ENCODE results near the gene C14orf132.
A peak's percentile ranks its signal among the peaks of the same experiment; 100 is the strongest.

C14orf132 gene

GRCh38 chr14:96039633-96040311 lies 610 bp downstream of the C14orf132 start:
- DNase-seq (ENCODE audit: low read depth): no peak
- TF ChIP-seq CTCF (IDR thresholded peaks at IDR 0.05; ENCODE audit: insufficient read depth, low read depth, low read length, missing control alignments): no peak

GRCh38 chr14:96040828-96041371 lies 1.7 kb downstream of the C14orf132 start:
- no peak for TF ChIP-seq CTCF (IDR thresholded peaks at IDR 0.05; ENCODE audit: insufficient read depth, low read depth, low read length, missing control alignments)
- no peak overlapping the region for H3K4me3 ChIP-seq (ENCODE audit: low read length)
- no peak for DNase-seq (ENCODE audit: low read depth)

More at GRCh38 chr14:96039633-96040311, 610 bp downstream of the C14orf132 start:
- H3K4me3 ChIP-seq (ENCODE audit: low read length): peak overlapping the region; percentile 41

- H3K4me3 ChIP-seq (ENCODE audit: low read length): no peak overlapping the region
- TF ChIP-seq CTCF (IDR thresholded peaks at IDR 0.05; ENCODE audit: insufficient read depth, low read depth, low read length, missing control alignments): no peak
Observed at GRCh38 chr14:96042248-96042930, 3.2 kb downstream of the C14orf132 start.

DNA sequence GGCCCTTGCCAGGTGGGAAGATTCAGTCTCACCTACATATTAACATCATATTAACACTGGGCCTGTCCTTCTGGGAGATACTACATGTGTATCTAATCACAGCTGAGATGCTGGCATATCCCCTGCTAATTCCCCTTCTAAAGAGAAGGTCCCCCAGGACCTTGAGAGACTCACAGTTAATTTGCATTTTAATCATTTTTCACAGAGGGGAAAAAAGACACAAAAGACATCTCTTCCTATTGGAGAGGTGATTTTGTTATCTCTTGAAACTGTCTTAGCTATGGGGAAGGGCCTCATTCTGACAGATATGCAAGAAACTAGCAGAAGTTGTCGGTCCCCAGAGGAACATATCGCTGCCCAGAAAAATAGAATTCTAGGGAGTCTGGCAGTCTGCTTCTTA lies 7.5 kb downstream of the C14orf132 start:
- no peak overlapping the region for H3K4me3 ChIP-seq (ENCODE audit: low read length)
- TF ChIP-seq CTCF (IDR thresholded peaks at IDR 0.05; ENCODE audit: insufficient read depth, low read depth, low read length, missing control alignments): no peak
- no peak for DNase-seq (ENCODE audit: low read depth)

More at GRCh38 chr14:96042248-96042930, 3.2 kb downstream of the C14orf132 start:
- no peak for DNase-seq (ENCODE audit: low read depth)

- no peak overlapping the region for H3K4me3 ChIP-seq (ENCODE audit: low read length)
- TF ChIP-seq CTCF (IDR thresholded peaks at IDR 0.05; ENCODE audit: insufficient read depth, low read depth, low read length, missing control alignments): no peak
Observed at GRCh38 chr14:96047101-96047500, 7.9 kb downstream of the C14orf132 start.

DNA sequence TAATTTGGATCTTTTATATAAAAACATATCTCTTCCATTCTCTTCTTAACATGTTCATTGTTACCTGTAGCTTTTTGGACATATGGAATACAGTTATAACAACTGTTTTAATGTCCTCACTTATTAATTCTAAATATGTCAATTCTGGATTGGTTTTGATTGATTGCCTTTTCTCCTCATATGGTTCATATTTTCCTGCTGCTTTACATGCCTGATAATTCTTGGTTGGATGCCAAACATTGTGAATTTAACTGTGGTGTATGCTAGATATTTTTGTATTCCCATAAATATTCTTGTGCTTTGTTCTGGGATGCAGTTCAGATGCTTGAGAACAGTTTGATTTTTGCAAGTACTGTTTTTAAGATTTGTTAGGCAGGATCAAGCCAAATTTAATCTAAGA lies 10.8 kb downstream of the C14orf132 start:
- no peak for DNase-seq (ENCODE audit: low read depth)
- TF ChIP-seq CTCF (IDR thresholded peaks at IDR 0.05; ENCODE audit: insufficient read depth, low read depth, low read length, missing control alignments): no peak
- no peak overlapping the region for H3K4me3 ChIP-seq (ENCODE audit: low read length)

More at GRCh38 chr14:96047101-96047500, 7.9 kb downstream of the C14orf132 start:
- DNase-seq (ENCODE audit: low read depth): no peak
